IPS-15b (cell line): ENCODE measurements around the gene KCNJ11.

Experiments used
- H3K27me3 ChIP-seq: one replicate; pipeline ENCODE4 v1.6.1; 2013; ENCODE audit warnings: low read length; ENCODE audit not compliant: control insufficient read depth, insufficient read depth
- H3K36me3 ChIP-seq: one replicate; pipeline ENCODE4 v1.6.1; 2013; ENCODE audit warnings: low read length; ENCODE audit not compliant: control insufficient read depth, insufficient read depth
- H3K4me1 ChIP-seq: one replicate; pipeline ENCODE4 v1.6.1; 2013; ENCODE audit warnings: mild to moderate bottlenecking, low read length; ENCODE audit not compliant: control insufficient read depth, insufficient read depth
- H3K4me3 ChIP-seq: one replicate; pipeline ENCODE4 v1.5.1; 2013; ENCODE audit warnings: low read depth, low read length
- H3K9ac ChIP-seq: one replicate; pipeline ENCODE4 v1.6.1; 2013; ENCODE audit warnings: low read depth, mild to moderate bottlenecking, low read length
- H3K9me3 ChIP-seq: one replicate; pipeline ENCODE4 v1.6.1; 2013; ENCODE audit warnings: mild to moderate bottlenecking, low read length; ENCODE audit not compliant: control insufficient read depth, insufficient read depth

The KCNJ11 gene

GRCh38 chr11:17396598-17397310 lies 8.3 kb upstream of the KCNJ11 start:
- Histone ChIP-seq H3K9ac (no peak overlapping the region), H3K4me1 (no peaks in the 10 kb centered on the region), H3K9me3 (no peaks in the 10 kb centered on the region), H3K27me3 (no peaks in the 10 kb centered on the region), H3K36me3 (no peaks in the 10 kb centered on the region), H3K4me3 (no peak overlapping the region)

- H3K36me3 ChIP-seq = no peaks in the 10 kb centered on the region
- no peak overlapping the region for H3K9ac ChIP-seq
- H3K27me3 ChIP-seq = peaks cover 6% of the 10 kb centered on the region
Observed at GRCh38 chr11:17395978-17396377, 7.5 kb upstream of the KCNJ11 start.

DNA sequence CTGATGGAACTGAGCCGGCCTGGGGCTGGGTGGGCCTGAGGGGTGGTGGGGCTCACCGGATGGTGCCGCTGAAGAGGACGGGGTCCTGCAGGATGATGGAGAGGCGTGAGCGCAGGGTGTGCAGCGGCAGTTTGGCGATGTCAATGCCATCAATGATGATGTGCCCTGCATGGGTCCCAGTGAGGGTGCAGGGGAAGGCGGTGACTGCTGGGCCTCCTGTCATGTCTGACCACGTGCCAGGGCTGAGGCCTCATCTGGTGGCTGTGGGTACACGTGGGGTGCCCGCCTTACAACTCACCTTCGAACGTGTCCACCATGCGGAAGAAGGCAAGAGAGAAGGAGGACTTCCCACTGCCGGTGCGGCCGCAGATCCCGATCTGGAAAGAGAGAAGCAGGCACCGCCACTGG lies 7.1 kb upstream of the KCNJ11 start:
- H3K27me3 ChIP-seq = peaks cover 7% of the 10 kb centered on the region
- no peak overlapping the region for H3K4me3 ChIP-seq
- no peak overlapping the region for H3K9ac ChIP-seq
- H3K4me1 ChIP-seq = no peaks in the 10 kb centered on the region
- no peaks in the 10 kb centered on the region for H3K36me3 ChIP-seq
- H3K9me3 ChIP-seq = no peaks in the 10 kb centered on the region

More at GRCh38 chr11:17395978-17396377, 7.5 kb upstream of the KCNJ11 start:
- Histone ChIP-seq H3K4me3 (no peak overlapping the region), H3K4me1 (no peaks in the 10 kb centered on the region), H3K9me3 (no peaks in the 10 kb centered on the region)

GRCh38 chr11:17394743-17395390 lies 6.4 kb upstream of the KCNJ11 start:
- no peak overlapping the region for H3K9ac ChIP-seq
- no peaks in the 10 kb centered on the region for H3K9me3 ChIP-seq
- H3K27me3 ChIP-seq = peaks cover 7% of the 10 kb centered on the region
- no peaks in the 10 kb centered on the region for H3K4me1 ChIP-seq
- no peak overlapping the region for H3K4me3 ChIP-seq
- H3K36me3 ChIP-seq = no peaks in the 10 kb centered on the region

DNA sequence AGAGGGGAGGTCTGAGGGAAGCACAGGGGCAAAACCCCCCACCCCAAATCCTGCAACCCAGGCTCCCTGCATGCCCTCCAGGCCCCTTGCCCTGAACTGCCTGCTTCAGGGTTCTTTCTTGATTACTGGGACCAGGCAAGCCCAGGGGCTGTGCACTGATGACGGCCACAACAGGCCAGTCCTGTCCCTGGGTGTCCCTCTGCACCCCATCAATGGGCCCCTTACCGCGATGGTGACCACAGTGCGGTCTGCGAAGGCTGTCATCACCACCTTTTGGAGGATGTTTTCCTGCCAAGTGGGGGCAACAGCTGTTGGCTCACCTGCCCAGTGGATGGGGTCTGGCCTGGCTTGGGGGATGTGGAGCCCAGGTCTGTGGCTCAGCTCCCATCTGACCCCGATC lies 5.0 kb upstream of the KCNJ11 start:
- Histone ChIP-seq H3K27me3 (peaks cover 7% of the 10 kb centered on the region), H3K4me1 (no peaks in the 10 kb centered on the region), H3K4me3 (no peak overlapping the region), H3K9ac (no peak overlapping the region), H3K36me3 (no peaks in the 10 kb centered on the region), H3K9me3 (no peaks in the 10 kb centered on the region)

GRCh38 chr11:17392872-17393271 lies 4.4 kb upstream of the KCNJ11 start:
- Histone ChIP-seq H3K4me3 (no peak overlapping the region), H3K9ac (no peak overlapping the region), H3K9me3 (no peaks in the 10 kb centered on the region), H3K36me3 (no peaks in the 10 kb centered on the region), H3K4me1 (no peaks in the 10 kb centered on the region), H3K27me3 (peaks cover 9% of the 10 kb centered on the region)

- no peaks in the 10 kb centered on the region for H3K9me3 ChIP-seq
- H3K4me1 ChIP-seq = no peaks in the 10 kb centered on the region
- H3K36me3 ChIP-seq = peaks cover 5% of the 10 kb centered on the region
- no peak overlapping the region for H3K4me3 ChIP-seq
- peaks cover 12% of the 10 kb centered on the region for H3K27me3 ChIP-seq
- H3K9ac ChIP-seq = no peak overlapping the region
Observed at GRCh38 chr11:17391493-17392355, 3.3 kb upstream of the KCNJ11 start.

DNA sequence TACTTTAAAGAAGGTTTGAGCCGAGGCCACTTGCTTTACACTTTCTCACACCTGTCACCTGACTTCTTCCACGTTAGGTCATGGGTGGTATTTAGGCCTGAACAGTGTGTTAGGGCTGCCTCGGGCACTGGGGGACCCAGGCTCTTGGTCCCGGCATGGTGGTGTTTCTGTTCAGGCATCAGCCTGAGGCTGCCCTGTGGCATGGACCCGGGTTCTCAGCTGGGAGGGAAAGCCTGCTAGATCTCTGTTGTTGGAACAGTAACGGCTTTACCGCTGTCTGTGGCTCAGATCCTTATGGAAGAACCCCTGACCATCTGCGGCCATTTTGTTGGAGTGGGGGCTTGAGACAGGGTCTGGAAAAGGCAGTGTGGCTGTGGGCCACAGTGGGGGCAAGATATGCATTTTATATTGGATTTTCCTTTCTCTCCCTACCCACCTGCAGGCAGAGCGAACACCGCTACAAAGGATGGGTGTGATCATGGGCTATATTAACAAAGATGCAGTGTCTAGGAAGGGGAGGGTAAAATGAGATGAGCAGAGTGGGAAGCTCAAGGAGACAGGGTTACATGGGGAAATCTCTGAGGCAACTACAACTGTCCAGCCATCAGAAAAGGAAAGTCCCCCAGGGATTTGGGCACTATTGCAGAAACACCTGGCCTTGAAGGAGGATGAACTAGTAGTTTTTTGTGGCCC lies 1.6 kb upstream of the KCNJ11 start:
- Histone ChIP-seq H3K9me3 (no peaks in the 10 kb centered on the region), H3K9ac (no peak overlapping the region), H3K27me3 (peaks cover 12% of the 10 kb centered on the region), H3K4me3 (peak overlapping the region; percentile 56), H3K4me1 (no peaks in the 10 kb centered on the region), H3K36me3 (peaks cover 5% of the 10 kb centered on the region)

DNA sequence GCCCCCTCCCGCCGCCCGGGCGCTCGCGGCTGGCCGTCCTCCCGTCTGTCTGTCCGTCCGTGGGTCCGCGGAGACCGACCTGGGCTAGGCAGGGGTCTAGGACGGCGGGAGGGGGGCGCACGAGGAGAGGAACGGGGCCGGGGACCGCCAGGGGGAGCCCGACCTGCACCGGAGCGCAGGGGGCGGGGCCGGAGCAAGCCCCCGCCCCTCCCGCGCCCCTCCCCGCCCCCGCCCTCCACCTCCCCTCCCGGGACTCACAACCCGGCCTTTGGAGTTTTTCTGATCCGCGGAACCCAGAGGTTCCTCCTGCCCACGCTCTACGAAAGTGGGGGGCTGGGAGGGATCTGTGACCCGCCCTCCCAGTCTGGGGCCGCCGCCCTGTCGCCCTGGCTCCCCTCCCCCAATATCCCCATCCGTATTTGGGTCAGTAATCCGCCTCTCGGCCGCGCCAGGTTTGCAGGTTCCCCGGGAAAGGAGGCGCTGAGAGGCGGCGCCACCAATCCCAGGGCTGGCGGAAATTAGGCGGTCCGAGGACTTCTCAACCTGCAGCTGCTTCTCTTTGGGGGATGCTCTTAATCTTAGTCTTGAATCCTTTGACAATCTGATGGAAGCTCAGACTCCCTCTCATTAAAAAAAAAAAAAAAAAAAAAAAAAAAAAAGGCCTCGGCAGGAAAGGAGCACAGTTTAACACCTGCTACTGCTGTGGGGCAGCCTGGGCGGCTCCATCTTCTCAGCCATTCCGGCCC lies 925 bp upstream of the KCNJ11 start:
- Histone ChIP-seq H3K9me3 (no peaks in the 10 kb centered on the region), H3K4me3 (peak overlapping the region; percentile 56), H3K9ac (no peak overlapping the region), H3K27me3 (peaks cover 12% of the 10 kb centered on the region), H3K4me1 (no peaks in the 10 kb centered on the region), H3K36me3 (peaks cover 5% of the 10 kb centered on the region)

- no peak overlapping the region for H3K9ac ChIP-seq
- H3K27me3 ChIP-seq = peaks cover 12% of the 10 kb centered on the region
- H3K4me1 ChIP-seq = no peaks in the 10 kb centered on the region
- H3K4me3 ChIP-seq = no peak overlapping the region
- no peaks in the 10 kb centered on the region for H3K9me3 ChIP-seq
- peaks cover 5% of the 10 kb centered on the region for H3K36me3 ChIP-seq
Observed at GRCh38 chr11:17387811-17388210, 648 bp downstream of the KCNJ11 start.

DNA sequence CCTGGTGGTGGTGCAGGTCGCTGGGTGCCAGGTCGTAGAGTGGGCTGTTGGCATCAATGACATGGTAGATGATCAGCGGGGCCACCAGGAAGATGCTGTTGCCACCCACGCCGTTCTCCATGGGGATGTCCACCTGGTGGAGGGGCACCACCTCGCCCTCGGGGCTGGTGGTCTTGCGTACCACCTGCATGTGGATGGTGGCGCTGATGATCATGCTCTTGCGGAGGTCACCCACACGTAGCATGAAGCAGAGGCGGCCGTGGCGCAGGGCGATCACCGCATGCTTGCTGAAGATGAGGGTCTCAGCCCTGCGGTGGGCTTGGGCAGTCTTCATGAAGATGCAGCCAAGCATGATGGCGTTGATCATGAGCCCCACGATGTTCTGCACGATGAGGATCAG lies 1.2 kb downstream of the KCNJ11 start:
- Histone ChIP-seq H3K9ac (no peak overlapping the region), H3K4me3 (no peak overlapping the region), H3K9me3 (no peaks in the 10 kb centered on the region), H3K36me3 (peaks cover 5% of the 10 kb centered on the region), H3K27me3 (peaks cover 12% of the 10 kb centered on the region), H3K4me1 (no peaks in the 10 kb centered on the region)
